ENCODE measurements around the gene RPL35. TPM values are rescaled to one million over a fixed set of nuclear protein-coding genes. Genes with fewer than 3 reads are reported as not detected.
"Not testable (repeated sequence)": the region's sequence is repeated elsewhere in the genome, so short reads cannot be mapped to it uniquely, and the experiment has no call there.

Gene RPL35
- total RNA-seq, 1 donor from 2014 or later = 1,069 TPM

- no peaks in the 10 kb centered on the region for H3K9me3 Mint-ChIP-seq (ENCODE audit: unreplicated experiment)
- TF ChIP-seq CTCF (IDR thresholded peaks at IDR 0.05; ENCODE audit: unreplicated experiment) = no peak
- DNase-seq (ENCODE audit: low spot score) = no peak
- H3K4me3 Mint-ChIP-seq (ENCODE audit: unreplicated experiment) = no peak overlapping the region
- H3K4me1 Mint-ChIP-seq (ENCODE audit: unreplicated experiment) = no peaks in the 10 kb centered on the region
- H3K36me3 Mint-ChIP-seq (ENCODE audit: low read depth, unreplicated experiment) = no peaks in the 10 kb centered on the region
- H3K27ac Mint-ChIP-seq (ENCODE audit: unreplicated experiment) = no peak overlapping the region
- peaks cover 6% of the 10 kb centered on the region for H3K27me3 Mint-ChIP-seq (ENCODE audit: unreplicated experiment)
Observed at GRCh38 chr9:124843456-124844034, 18.2 kb downstream of the RPL35 start.

- Mint-ChIP-seq H3K4me1 (ENCODE audit: unreplicated experiment) (no peaks in the 10 kb centered on the region), H3K27ac (ENCODE audit: unreplicated experiment) (no peak overlapping the region), H3K4me3 (ENCODE audit: unreplicated experiment) (no peak overlapping the region), H3K9me3 (ENCODE audit: unreplicated experiment) (no peaks in the 10 kb centered on the region), H3K27me3 (ENCODE audit: unreplicated experiment) (peaks cover 6% of the 10 kb centered on the region), H3K36me3 (ENCODE audit: low read depth, unreplicated experiment) (no peaks in the 10 kb centered on the region)
- DNase-seq (ENCODE audit: low spot score) = no peak
- TF ChIP-seq CTCF (IDR thresholded peaks at IDR 0.05; ENCODE audit: unreplicated experiment) = no peak
Observed at GRCh38 chr9:124841075-124841821, 20.5 kb downstream of the RPL35 start.

- H3K4me1 Mint-ChIP-seq (ENCODE audit: unreplicated experiment) = no peaks in the 10 kb centered on the region
- H3K36me3 Mint-ChIP-seq (ENCODE audit: low read depth, unreplicated experiment) = no peaks in the 10 kb centered on the region
- TF ChIP-seq CTCF (IDR thresholded peaks at IDR 0.05; ENCODE audit: unreplicated experiment) = peak; percentile 51
- peaks cover 6% of the 10 kb centered on the region for H3K27me3 Mint-ChIP-seq (ENCODE audit: unreplicated experiment)
- peak; percentile 47 for DNase-seq (ENCODE audit: low spot score)
- no peaks in the 10 kb centered on the region for H3K9me3 Mint-ChIP-seq (ENCODE audit: unreplicated experiment)
- no peak overlapping the region for H3K27ac Mint-ChIP-seq (ENCODE audit: unreplicated experiment)
- H3K4me3 Mint-ChIP-seq (ENCODE audit: unreplicated experiment) = no peak overlapping the region
Observed at GRCh38 chr9:124840300-124840833, 21.4 kb downstream of the RPL35 start.

GRCh38 chr9:124839612-124840299, 22.0 kb downstream of the RPL35 start:
- peaks cover 6% of the 10 kb centered on the region for H3K27me3 Mint-ChIP-seq (ENCODE audit: unreplicated experiment)
- TF ChIP-seq CTCF (IDR thresholded peaks at IDR 0.05; ENCODE audit: unreplicated experiment) = peak; percentile 60
- H3K4me1 Mint-ChIP-seq (ENCODE audit: unreplicated experiment) = no peaks in the 10 kb centered on the region
- H3K9me3 Mint-ChIP-seq (ENCODE audit: unreplicated experiment) = no peaks in the 10 kb centered on the region
- no peak overlapping the region for H3K4me3 Mint-ChIP-seq (ENCODE audit: unreplicated experiment)
- no peaks in the 10 kb centered on the region for H3K36me3 Mint-ChIP-seq (ENCODE audit: low read depth, unreplicated experiment)
- DNase-seq (ENCODE audit: low spot score) = peak; percentile 53
- H3K27ac Mint-ChIP-seq (ENCODE audit: unreplicated experiment) = no peak overlapping the region

- H3K27ac Mint-ChIP-seq (ENCODE audit: unreplicated experiment); H3K27me3 Mint-ChIP-seq (ENCODE audit: unreplicated experiment); H3K4me1 Mint-ChIP-seq (ENCODE audit: unreplicated experiment); H3K36me3 Mint-ChIP-seq (ENCODE audit: low read depth, unreplicated experiment); H3K4me3 Mint-ChIP-seq (ENCODE audit: unreplicated experiment); DNase-seq (ENCODE audit: low spot score); H3K9me3 Mint-ChIP-seq (ENCODE audit: unreplicated experiment): not testable (repeated sequence)
Observed at GRCh38 chr9:124838567-124839275, 23.0 kb downstream of the RPL35 start.

GRCh38 chr9:124838132-124838531, 23.6 kb downstream of the RPL35 start:
- not testable (repeated sequence) for H3K4me3 Mint-ChIP-seq (ENCODE audit: unreplicated experiment); H3K36me3 Mint-ChIP-seq (ENCODE audit: low read depth, unreplicated experiment); H3K27ac Mint-ChIP-seq (ENCODE audit: unreplicated experiment); H3K27me3 Mint-ChIP-seq (ENCODE audit: unreplicated experiment); H3K4me1 Mint-ChIP-seq (ENCODE audit: unreplicated experiment); DNase-seq (ENCODE audit: low spot score); H3K9me3 Mint-ChIP-seq (ENCODE audit: unreplicated experiment)

All from endothelial cell (in vitro differentiated cells).